ENCODE results near the gene SLC35B2. TPM values are rescaled to one million over a fixed set of nuclear protein-coding genes. Genes with fewer than 3 reads are reported as not detected.

Gene SLC35B2
- total and polyA plus RNA-seq, 9 of the 15 experiments (the other 6 are each of a cell fraction or from before 2014, with no cell fraction given): 14.5 to 59.1 (median 47.1) TPM

DNA sequence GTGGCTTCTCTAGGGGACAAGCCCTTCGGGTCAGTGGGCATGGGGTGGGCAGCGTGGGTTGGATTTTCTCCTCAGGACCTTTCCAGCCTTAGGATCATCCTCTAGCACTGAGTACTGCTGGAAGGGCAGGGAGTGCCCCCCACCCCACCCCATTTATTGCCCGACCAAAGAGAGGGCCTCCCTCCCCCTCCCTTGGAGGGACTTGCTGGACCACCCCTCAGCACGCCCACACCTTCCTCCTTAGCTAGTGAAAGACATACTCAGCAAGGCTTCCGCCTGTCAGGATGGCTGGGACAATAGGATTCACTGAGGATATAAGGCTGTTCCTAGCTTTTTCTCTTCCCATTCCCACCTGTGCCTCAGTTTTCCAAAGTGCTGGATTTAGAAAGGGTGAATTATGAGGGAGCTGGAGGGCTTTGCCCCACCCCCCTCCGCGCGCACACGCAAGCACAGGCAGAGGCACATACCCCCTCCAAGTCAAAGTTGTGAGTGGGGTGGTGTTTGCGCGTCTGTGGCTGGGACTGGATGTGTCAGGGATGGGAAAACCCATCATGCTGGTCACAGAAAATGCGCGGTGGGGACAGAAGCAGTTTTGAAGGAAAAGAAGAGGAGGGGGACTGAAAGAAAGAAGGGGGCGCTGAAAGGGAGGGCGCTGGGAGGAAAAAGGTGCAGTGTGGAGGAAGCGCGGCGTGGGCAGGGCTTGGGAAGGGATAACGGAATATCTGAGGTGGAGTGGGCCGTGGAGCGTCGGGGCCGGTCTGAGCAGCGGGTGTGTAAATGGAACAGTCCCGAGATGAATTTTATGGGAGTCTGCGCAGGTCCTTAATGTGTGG is 34.6 kb downstream of the SLC35B2 start (continued):
- TF ChIP-seq, protein P1, sequence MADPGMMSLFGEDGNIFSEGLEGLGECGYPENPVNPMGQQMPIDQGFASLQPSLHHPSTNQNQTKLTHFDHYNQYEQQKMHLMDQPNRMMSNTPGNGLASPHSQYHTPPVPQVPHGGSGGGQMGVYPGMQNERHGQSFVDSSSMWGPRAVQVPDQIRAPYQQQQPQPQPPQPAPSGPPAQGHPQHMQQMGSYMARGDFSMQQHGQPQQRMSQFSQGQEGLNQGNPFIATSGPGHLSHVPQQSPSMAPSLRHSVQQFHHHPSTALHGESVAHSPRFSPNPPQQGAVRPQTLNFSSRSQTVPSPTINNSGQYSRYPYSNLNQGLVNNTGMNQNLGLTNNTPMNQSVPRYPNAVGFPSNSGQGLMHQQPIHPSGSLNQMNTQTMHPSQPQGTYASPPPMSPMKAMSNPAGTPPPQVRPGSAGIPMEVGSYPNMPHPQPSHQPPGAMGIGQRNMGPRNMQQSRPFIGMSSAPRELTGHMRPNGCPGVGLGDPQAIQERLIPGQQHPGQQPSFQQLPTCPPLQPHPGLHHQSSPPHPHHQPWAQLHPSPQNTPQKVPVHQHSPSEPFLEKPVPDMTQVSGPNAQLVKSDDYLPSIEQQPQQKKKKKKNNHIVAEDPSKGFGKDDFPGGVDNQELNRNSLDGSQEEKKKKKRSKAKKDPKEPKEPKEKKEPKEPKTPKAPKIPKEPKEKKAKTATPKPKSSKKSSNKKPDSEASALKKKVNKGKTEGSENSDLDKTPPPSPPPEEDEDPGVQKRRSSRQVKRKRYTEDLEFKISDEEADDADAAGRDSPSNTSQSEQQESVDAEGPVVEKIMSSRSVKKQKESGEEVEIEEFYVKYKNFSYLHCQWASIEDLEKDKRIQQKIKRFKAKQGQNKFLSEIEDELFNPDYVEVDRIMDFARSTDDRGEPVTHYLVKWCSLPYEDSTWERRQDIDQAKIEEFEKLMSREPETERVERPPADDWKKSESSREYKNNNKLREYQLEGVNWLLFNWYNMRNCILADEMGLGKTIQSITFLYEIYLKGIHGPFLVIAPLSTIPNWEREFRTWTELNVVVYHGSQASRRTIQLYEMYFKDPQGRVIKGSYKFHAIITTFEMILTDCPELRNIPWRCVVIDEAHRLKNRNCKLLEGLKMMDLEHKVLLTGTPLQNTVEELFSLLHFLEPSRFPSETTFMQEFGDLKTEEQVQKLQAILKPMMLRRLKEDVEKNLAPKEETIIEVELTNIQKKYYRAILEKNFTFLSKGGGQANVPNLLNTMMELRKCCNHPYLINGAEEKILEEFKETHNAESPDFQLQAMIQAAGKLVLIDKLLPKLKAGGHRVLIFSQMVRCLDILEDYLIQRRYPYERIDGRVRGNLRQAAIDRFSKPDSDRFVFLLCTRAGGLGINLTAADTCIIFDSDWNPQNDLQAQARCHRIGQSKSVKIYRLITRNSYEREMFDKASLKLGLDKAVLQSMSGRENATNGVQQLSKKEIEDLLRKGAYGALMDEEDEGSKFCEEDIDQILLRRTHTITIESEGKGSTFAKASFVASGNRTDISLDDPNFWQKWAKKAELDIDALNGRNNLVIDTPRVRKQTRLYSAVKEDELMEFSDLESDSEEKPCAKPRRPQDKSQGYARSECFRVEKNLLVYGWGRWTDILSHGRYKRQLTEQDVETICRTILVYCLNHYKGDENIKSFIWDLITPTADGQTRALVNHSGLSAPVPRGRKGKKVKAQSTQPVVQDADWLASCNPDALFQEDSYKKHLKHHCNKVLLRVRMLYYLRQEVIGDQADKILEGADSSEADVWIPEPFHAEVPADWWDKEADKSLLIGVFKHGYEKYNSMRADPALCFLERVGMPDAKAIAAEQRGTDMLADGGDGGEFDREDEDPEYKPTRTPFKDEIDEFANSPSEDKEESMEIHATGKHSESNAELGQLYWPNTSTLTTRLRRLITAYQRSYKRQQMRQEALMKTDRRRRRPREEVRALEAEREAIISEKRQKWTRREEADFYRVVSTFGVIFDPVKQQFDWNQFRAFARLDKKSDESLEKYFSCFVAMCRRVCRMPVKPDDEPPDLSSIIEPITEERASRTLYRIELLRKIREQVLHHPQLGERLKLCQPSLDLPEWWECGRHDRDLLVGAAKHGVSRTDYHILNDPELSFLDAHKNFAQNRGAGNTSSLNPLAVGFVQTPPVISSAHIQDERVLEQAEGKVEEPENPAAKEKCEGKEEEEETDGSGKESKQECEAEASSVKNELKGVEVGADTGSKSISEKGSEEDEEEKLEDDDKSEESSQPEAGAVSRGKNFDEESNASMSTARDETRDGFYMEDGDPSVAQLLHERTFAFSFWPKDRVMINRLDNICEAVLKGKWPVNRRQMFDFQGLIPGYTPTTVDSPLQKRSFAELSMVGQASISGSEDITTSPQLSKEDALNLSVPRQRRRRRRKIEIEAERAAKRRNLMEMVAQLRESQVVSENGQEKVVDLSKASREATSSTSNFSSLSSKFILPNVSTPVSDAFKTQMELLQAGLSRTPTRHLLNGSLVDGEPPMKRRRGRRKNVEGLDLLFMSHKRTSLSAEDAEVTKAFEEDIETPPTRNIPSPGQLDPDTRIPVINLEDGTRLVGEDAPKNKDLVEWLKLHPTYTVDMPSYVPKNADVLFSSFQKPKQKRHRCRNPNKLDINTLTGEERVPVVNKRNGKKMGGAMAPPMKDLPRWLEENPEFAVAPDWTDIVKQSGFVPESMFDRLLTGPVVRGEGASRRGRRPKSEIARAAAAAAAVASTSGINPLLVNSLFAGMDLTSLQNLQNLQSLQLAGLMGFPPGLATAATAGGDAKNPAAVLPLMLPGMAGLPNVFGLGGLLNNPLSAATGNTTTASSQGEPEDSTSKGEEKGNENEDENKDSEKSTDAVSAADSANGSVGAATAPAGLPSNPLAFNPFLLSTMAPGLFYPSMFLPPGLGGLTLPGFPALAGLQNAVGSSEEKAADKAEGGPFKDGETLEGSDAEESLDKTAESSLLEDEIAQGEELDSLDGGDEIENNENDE (IDR thresholded peaks at IDR 0.05; ENCODE audit: low read depth, low read length): no peak
- TF ChIP-seq RBBP5 (IDR thresholded peaks at IDR 0.05; ENCODE audit: borderline replicate concordance, insufficient read depth, low read length, poor library complexity, severe bottlenecking) (no peak), SMARCC2 (IDR thresholded peaks at IDR 0.05; ENCODE audit: low read depth) (no peak), HIVEP1 (CRISPR knock-in tag; IDR thresholded peaks at IDR 0.05) (no peak), MEF2D (tag; conservative IDR thresholded peaks at IDR 0.05; ENCODE audit: low read depth) (0 out of 2 replicates have a peak, but pooled peaks have one; percentile 22)
- TF ChIP-seq, protein P2, sequence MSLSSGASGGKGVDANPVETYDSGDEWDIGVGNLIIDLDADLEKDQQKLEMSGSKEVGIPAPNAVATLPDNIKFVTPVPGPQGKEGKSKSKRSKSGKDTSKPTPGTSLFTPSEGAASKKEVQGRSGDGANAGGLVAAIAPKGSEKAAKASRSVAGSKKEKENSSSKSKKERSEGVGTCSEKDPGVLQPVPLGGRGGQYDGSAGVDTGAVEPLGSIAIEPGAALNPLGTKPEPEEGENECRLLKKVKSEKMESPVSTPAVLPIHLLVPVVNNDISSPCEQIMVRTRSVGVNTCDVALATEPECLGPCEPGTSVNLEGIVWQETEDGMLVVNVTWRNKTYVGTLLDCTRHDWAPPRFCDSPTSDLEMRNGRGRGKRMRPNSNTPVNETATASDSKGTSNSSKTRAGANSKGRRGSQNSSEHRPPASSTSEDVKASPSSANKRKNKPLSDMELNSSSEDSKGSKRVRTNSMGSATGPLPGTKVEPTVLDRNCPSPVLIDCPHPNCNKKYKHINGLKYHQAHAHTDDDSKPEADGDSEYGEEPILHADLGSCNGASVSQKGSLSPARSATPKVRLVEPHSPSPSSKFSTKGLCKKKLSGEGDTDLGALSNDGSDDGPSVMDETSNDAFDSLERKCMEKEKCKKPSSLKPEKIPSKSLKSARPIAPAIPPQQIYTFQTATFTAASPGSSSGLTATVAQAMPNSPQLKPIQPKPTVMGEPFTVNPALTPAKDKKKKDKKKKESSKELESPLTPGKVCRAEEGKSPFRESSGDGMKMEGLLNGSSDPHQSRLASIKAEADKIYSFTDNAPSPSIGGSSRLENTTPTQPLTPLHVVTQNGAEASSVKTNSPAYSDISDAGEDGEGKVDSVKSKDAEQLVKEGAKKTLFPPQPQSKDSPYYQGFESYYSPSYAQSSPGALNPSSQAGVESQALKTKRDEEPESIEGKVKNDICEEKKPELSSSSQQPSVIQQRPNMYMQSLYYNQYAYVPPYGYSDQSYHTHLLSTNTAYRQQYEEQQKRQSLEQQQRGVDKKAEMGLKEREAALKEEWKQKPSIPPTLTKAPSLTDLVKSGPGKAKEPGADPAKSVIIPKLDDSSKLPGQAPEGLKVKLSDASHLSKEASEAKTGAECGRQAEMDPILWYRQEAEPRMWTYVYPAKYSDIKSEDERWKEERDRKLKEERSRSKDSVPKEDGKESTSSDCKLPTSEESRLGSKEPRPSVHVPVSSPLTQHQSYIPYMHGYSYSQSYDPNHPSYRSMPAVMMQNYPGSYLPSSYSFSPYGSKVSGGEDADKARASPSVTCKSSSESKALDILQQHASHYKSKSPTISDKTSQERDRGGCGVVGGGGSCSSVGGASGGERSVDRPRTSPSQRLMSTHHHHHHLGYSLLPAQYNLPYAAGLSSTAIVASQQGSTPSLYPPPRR (CRISPR knock-in tag; IDR thresholded peaks at IDR 0.05; ENCODE audit: borderline replicate concordance): no peak
- TF ChIP-seq, protein P3, sequence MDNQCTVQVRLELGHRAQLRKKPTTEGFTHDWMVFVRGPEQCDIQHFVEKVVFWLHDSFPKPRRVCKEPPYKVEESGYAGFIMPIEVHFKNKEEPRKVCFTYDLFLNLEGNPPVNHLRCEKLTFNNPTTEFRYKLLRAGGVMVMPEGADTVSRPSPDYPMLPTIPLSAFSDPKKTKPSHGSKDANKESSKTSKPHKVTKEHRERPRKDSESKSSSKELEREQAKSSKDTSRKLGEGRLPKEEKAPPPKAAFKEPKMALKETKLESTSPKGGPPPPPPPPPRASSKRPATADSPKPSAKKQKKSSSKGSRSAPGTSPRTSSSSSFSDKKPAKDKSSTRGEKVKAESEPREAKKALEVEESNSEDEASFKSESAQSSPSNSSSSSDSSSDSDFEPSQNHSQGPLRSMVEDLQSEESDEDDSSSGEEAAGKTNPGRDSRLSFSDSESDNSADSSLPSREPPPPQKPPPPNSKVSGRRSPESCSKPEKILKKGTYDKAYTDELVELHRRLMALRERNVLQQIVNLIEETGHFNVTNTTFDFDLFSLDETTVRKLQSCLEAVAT (IDR thresholded peaks at IDR 0.05): peak in 1 of 2 experiments; percentile 58; a peak in 2 of 4 replicates

All from K562 (cell line).